HUES6 (cell line): ENCODE measurements around the gene ARHGAP15.
"Not testable (repeated sequence)": the region's sequence is repeated elsewhere in the genome, so short reads cannot be mapped to it uniquely, and the experiment has no call there.

Experiments used
- H3K27ac ChIP-seq: 2 replicates; pipeline ENCODE4 v1.7.0; 2013; ENCODE audit warnings: low read depth, mild to moderate bottlenecking, low read length, inconsistent platforms
- H3K27me3 ChIP-seq: 2 replicates; pipeline ENCODE4 v1.6.1; 2013; ENCODE audit warnings: low read length; ENCODE audit not compliant: control insufficient read depth, insufficient read depth
- H3K36me3 ChIP-seq: 2 replicates; pipeline ENCODE4 v1.6.1; 2013; ENCODE audit warnings: low read length; ENCODE audit not compliant: control insufficient read depth, insufficient read depth
- H3K4me1 ChIP-seq: 2 replicates; pipeline ENCODE4 v1.6.1; 2013; ENCODE audit warnings: low read length; ENCODE audit not compliant: control insufficient read depth, insufficient read depth
- H3K4me3 ChIP-seq: 2 replicates; pipeline ENCODE4 v1.5.1; 2013; ENCODE audit warnings: low read depth, low read length
- H3K9ac ChIP-seq: one replicate; pipeline ENCODE4 v1.6.1; 2013; ENCODE audit warnings: mild to moderate bottlenecking, low read length
- H3K9me3 ChIP-seq: 2 replicates; pipeline ENCODE4 v1.6.1; 2013; ENCODE audit warnings: low read depth, low read length; ENCODE audit not compliant: control insufficient read depth, insufficient read depth

The ARHGAP15 gene

DNA sequence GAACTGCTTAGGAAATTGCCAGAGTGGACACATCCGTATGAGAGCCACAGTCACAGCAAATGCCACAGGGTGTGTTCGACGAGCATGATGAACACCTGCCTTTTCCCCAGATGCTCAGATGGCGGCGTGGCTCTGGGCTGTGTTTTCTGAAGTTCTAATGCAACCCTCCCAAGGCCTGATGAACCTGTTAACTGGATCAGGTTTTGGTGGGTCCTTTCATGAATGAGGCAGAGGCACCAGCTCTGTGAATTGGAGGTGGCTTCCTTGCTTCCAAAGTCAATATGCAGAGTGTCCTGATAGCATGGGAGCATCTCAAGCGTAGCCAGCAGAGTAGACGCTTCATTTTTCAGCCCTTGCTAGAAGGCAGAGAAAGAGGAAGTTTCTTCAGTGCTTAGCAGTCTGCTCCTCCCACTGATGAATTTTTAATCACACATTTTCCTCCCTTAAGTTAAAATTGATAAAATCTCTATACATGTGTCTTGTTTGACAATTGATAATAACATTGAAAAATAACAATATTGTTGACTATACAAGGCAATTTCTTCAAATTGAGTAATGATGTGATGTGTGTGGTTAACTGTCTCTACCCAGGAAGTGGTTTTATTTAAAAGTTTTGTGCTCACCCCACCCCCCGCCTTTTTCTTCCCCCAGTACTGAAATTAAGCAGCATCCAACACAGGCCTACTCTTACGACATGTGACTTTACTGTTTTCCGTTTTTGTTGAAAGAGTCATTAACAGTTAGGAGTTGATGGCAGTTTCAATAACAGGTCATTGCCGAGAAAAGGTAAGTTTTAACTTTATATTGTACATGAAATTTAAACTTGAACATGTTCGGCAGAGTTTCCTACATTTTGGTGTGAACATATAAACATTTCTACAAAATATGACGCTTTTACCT lies at the start of gene ARHGAP15:
Gene ARHGAP15, plus strand, starts transcription at position 739 of the 900 bp plus-strand sequence.
- H3K27ac ChIP-seq: no peak within 1 kb of the TSS
- H3K36me3 ChIP-seq: no peaks in the 10 kb centered on the region
- H3K4me3 ChIP-seq: no peak within 1 kb of the TSS
- H3K4me1 ChIP-seq: no peaks in the 10 kb centered on the region
- no peaks in the 10 kb centered on the region for H3K27me3 ChIP-seq
- no peak within 1 kb of the TSS for H3K9ac ChIP-seq
- H3K9me3 ChIP-seq: no peaks in the 10 kb centered on the region

DNA sequence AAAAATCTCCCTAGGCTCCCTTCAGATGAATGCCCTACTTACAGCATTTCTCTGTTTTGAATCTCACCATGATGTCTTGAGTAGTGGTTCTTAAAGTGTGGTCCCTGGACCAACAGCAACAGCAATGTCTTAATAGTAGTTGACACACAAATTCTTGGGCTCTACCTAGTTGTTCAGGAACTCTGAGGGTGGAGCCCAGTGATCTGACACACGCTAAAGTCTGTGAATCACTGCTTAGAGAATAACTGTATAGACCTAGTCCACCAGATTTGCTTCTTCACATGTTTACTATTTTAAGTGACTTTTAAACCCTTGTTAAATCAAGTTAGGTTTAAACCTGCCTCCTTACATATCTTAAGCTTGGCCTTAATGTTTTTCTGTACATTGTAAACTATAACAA lies 47.6 kb upstream of the ARHGAP15 start:
- Histone ChIP-seq H3K4me3 (no peak overlapping the region), H3K27ac (no peak overlapping the region), H3K4me1 (no peaks in the 10 kb centered on the region), H3K9ac (no peak overlapping the region), H3K9me3 (peaks cover 5% of the 10 kb centered on the region; the same call in 1 of the 2 replicates), H3K36me3 (no peaks in the 10 kb centered on the region), H3K27me3 (no peaks in the 10 kb centered on the region)

DNA sequence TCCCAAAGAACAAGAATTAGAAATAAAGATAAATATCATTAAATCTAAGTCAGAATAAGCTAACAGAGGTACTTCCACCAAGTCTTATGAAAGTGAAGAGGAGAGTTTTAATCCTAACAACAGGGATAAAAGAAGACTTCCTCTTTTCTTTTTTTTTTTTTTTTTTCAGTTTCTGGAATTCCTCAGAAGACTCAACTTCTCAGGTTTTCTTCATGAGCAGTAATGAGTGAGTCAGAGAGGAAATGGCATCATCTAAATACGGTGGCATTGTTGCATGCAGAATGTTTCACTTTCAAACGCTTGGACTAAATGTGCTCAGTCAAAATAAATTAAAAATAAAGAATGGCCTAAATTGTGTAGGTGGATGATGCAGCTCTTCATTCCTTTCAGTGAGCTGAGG lies 45.6 kb upstream of the ARHGAP15 start:
- Histone ChIP-seq H3K27me3 (no peaks in the 10 kb centered on the region), H3K36me3 (no peaks in the 10 kb centered on the region), H3K4me1 (no peaks in the 10 kb centered on the region), H3K27ac (no peak overlapping the region), H3K4me3 (no peak overlapping the region), H3K9ac (no peak overlapping the region), H3K9me3 (no peaks in the 10 kb centered on the region)

DNA sequence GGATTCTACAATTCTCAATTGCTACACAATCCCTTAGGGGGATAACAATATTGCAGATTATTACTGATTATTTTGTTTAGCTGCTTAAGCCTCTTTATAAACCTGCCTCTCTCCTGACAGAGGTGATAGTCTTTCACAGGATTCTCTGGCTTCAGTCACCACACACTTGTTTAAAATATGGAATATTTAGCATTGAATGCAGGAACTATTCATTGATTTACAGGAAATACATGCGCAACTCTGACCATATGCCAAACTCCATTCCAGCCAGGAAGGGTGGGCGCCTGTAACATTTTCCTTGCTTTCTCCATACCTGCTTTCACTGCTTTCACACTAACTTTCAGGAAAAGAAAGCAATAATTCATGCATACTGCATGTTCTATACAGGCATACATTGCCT lies 44.8 kb upstream of the ARHGAP15 start:
- Histone ChIP-seq H3K36me3 (no peaks in the 10 kb centered on the region), H3K9ac (no peak overlapping the region), H3K4me3 (no peak overlapping the region), H3K4me1 (no peaks in the 10 kb centered on the region), H3K9me3 (no peaks in the 10 kb centered on the region), H3K27ac (no peak overlapping the region), H3K27me3 (no peaks in the 10 kb centered on the region)

DNA sequence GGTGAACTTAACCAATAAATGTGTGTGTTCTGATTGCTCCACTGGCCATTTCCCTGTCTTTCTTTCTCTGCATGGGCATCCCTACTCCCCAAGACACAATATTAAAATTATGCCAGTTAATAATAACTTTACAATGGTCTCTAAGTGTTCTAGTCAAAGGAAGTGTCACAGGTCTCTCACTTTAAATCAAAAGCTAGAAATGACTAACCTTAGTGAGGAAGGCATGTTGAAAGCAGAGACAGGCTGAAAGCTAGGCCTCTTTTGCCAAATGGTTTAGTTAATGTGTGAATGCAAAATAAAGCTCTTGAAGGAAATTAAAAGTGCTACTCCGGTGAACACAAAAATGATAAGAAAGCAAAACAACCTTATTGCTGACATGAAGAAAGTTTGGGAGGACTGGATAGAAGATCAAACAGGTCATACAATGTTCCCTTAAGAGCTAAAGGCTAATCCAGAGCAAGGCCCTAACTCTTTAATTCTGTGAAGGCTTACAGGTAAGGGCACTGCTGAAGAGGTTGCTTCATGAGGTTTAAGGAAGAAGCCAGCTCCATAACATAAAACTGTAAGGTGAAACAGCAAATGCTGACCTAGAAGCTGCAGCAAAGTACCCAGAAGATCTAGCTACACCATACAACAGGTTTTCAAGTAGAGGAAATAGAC lies 44.0 kb upstream of the ARHGAP15 start:
- Histone ChIP-seq H3K27ac (no peak overlapping the region), H3K27me3 (no peaks in the 10 kb centered on the region), H3K9ac (no peak overlapping the region), H3K9me3 (no peaks in the 10 kb centered on the region), H3K4me3 (no peak overlapping the region), H3K36me3 (no peaks in the 10 kb centered on the region), H3K4me1 (no peaks in the 10 kb centered on the region)

DNA sequence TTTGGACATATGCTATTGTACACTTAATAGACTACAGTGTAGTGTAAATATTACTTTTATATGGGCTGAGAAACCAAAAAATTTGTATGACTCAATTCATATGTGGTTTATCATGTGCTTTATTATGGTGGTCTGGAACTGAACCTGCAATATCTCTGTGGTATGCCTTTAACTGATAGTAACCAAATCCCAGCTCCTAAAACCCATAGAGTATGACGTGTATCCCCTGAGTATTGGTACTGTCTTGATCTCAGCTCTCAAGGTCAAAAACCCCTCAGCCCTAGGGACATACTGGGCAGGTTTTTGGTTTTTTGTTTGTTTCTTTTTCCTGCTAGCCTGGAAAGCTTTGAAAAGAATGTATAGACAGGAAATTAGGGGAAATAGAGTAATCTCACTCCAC lies 42.2 kb upstream of the ARHGAP15 start:
- H3K36me3 ChIP-seq: no peaks in the 10 kb centered on the region
- H3K9me3 ChIP-seq: no peaks in the 10 kb centered on the region
- no peak overlapping the region for H3K27ac ChIP-seq
- no peaks in the 10 kb centered on the region for H3K27me3 ChIP-seq
- H3K9ac ChIP-seq: no peak overlapping the region
- no peaks in the 10 kb centered on the region for H3K4me1 ChIP-seq
- no peak overlapping the region for H3K4me3 ChIP-seq

DNA sequence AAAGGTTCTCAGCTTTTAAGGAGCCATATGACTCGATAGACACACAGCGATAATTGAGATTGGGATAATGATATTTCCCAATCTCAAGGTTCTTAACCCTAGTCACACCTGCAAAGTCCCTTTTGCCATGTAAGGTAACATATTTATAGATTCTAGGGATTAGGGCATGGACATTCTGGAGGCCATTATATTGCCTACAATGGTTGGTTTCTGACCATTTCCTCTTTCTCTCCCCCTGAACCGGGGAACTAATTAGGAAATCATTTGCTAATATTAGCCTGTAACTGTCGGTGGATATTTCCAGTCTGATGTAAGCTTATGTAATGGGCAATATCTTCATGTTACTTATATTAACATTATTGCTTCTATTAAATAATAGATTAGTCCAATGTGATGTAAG lies 40.8 kb upstream of the ARHGAP15 start:
- no peak overlapping the region for H3K27ac ChIP-seq
- no peaks in the 10 kb centered on the region for H3K36me3 ChIP-seq
- H3K4me3 ChIP-seq: no peak overlapping the region
- no peaks in the 10 kb centered on the region for H3K27me3 ChIP-seq
- no peak overlapping the region for H3K9ac ChIP-seq
- no peaks in the 10 kb centered on the region for H3K4me1 ChIP-seq
- no peaks in the 10 kb centered on the region for H3K9me3 ChIP-seq

DNA sequence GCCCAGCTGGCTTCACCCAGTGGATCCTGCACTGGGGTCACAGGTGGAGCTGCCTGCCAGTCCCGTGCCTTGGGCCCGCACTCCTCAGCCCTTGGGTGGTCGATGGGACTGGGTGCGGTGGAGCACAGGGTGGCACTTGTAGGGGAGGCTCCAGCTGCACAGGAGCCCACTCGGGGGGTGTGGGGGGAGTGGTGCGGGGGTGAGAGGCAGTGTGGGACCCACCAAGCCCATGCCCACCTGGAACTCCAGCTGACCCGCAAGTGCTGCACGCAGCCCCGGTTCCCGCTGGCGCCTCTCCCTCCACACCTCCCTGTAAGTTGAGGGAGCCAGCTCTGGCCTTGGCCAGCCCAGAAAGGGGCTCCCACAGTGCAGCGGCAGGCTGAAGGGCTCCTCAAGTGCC lies 39.7 kb upstream of the ARHGAP15 start:
- H3K9me3 ChIP-seq, H3K4me1 ChIP-seq, H3K4me3 ChIP-seq, H3K36me3 ChIP-seq, H3K9ac ChIP-seq, H3K27ac ChIP-seq, H3K27me3 ChIP-seq: not testable (repeated sequence)

DNA sequence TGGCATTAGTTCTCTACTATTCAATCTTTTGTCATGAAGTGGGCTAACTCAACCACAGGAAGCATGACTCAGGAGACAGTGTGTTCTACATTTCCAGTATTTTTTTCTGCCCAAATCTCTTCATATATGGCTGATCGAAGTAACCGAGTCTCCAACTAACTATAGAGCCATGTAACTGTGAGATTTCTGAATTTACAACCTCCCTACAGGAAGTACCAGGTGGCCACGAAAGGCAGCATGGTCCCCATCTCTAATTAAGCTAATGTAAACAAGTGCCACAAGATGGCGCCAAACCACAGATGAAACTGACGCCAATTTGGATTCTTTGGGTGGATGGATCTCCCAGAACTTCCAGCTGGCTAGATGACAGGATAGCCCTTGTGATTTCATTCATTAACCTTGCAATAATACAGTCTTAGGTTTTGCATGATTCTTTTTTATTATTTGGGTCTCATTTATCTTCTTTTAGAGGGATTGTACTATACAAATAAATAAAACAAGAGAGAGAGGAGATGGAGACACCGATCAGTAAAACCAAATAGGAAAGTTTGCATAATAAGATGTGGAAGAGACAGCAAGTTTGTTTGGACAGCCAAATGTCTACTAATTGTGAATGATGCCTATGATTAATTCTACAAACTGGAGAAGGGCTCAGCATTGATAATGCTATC lies 18.3 kb upstream of the ARHGAP15 start:
- no peaks in the 10 kb centered on the region for H3K4me1 ChIP-seq
- H3K36me3 ChIP-seq: no peaks in the 10 kb centered on the region
- H3K4me3 ChIP-seq: no peak overlapping the region
- no peak overlapping the region for H3K27ac ChIP-seq
- no peaks in the 10 kb centered on the region for H3K9me3 ChIP-seq
- H3K27me3 ChIP-seq: no peaks in the 10 kb centered on the region
- no peak overlapping the region for H3K9ac ChIP-seq

DNA sequence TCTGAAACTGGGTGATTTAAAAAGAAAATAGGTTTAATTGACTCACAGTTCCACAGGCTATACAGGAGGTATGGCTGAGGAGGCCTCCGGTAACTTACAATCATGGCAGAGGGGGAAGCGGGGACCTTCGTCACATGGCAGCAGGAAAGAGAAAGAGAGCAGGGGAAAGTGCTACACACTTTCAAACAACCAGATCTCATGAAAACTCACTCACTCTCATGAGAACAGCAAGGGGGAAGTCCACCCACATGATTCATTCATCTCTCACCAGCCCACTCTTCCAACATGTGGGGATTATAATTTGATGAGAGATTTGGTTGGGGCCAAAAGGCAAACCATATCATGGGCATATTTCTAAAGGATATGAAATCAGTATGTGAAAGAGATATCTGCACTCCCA lies 12.0 kb upstream of the ARHGAP15 start:
- Histone ChIP-seq H3K9ac (no peak overlapping the region), H3K4me3 (no peak overlapping the region), H3K27me3 (no peaks in the 10 kb centered on the region), H3K36me3 (no peaks in the 10 kb centered on the region), H3K27ac (no peak overlapping the region), H3K4me1 (no peaks in the 10 kb centered on the region), H3K9me3 (no peaks in the 10 kb centered on the region)

DNA sequence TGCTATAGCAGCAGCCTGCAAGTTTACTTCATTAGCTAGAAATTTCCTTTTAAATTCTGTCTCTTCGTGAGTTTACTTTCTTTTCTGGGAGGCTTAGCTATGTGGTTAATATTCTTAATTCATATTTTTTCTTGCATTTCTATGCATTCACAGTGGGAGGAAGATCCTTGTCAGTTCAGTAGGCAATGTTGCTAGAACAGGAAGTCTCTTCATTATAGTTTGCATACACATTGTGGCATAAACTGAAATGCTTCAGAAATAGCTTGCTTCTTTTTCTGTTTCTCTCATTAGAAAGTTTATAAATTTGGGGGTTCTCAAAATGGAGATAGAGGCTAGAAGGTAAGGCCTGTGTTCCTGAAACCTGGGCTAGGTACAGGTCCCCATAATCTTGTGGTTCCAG lies 8.1 kb upstream of the ARHGAP15 start:
- H3K36me3 ChIP-seq: no peaks in the 10 kb centered on the region
- no peaks in the 10 kb centered on the region for H3K9me3 ChIP-seq
- no peak overlapping the region for H3K27ac ChIP-seq
- no peak overlapping the region for H3K9ac ChIP-seq
- no peaks in the 10 kb centered on the region for H3K4me1 ChIP-seq
- no peaks in the 10 kb centered on the region for H3K27me3 ChIP-seq
- no peak overlapping the region for H3K4me3 ChIP-seq
